GM19397 (cell line): ENCODE data around the gene C6orf163.
"Not testable (repeated sequence)": the region's sequence is repeated elsewhere in the genome, so short reads cannot be mapped to it uniquely, and the experiment has no call there.

Source experiments
- ATAC-seq: cut with Tn5 transposase; IDR thresholded peaks from one replicate; pipeline ENCODE4 v1.9.1; 2021; ENCODE audit warnings: mild to moderate bottlenecking, moderate library complexity; ENCODE audit not compliant: unreplicated experiment

The C6orf163 gene

GRCh38 chr6:87344731-87345130, at the start of gene C6orf163:
Gene C6orf163 (plus strand): TSS chr6:87344813. CDS start chr6:87345100, 287 bp downstream.
- ATAC-seq: no peak

GRCh38 chr6:87297119-87297518, 47.5 kb upstream of the C6orf163 start:
- ATAC-seq: no peak

- not testable (repeated sequence) for ATAC-seq
Observed at GRCh38 chr6:87301277-87301676, 43.3 kb upstream of the C6orf163 start.

DNA sequence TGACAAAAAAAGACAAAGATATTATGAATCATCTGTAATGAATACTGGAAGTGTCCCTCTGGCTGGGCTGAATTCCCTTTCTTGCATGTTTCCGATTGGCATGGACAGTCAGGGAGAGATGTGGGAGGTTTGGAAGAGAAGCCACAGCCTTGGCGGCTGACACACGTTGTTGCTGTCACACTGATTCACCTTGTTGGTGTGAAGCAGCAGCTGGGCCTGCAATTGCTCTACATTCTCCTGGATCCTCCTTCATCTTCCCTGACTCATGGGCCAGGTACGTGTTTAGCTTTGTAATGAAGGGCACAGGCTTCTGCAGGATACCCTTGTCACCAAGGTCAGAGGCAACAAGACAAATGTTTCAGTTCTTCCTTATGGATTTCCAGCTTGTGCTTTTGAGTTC, 35.6 kb upstream of the C6orf163 start:
- no peak for ATAC-seq

GRCh38 chr6:87312860-87313259, 31.8 kb upstream of the C6orf163 start:
- no peak for ATAC-seq

GRCh38 chr6:87315071-87315470, 29.5 kb upstream of the C6orf163 start:
- no peak for ATAC-seq

GRCh38 chr6:87319271-87319987, 25.2 kb upstream of the C6orf163 start:
- no peak for ATAC-seq

DNA sequence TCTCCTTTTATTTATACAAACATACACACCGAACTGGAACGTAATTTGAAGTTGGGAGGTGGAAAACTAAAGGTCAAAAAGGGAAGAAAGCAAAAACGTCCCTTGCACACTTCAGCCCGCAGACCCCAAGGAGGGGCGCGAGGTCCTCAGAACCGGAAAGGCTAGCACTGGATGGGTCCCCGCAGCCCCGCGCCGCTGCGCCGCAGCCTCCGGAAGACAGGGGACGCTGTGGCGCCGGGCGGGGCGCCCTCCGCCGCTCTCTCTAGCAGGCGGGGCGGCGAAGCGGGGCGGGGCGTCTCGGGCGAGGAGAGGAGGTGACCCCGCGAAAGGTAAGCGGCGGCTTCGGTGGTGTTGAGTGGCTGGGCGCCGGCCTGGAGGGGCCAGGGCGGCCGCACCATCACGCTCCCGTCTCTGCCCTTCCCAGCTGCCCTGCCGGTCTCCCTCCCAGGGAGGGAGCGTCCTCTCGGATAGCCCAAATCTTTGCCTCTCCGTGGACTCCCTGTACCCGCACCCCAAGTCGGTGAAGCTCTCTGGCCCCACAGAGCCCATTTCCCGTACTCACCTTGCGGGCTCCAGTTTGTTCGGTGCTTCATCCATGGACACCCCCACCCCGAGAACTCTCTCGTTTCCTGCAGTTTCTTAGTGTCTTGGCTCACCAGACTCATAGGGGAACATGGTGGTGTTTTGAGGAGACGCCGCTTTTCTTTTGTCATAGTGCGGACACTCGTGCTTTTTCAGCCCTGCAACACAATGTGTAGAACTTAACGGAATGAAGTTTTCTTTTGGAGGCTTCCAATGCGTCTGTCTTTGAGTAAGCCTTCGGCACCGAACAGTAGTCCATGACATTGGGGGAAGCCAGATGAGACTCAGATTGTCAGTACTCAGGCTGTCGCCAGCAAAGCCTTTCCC, 22.1 kb upstream of the C6orf163 start, which contains the start of gene SMIM8:
Gene SMIM8 (plus strand): TSS at position 285 of the 909 bp plus-strand sequence. CDS start 14,444 bp downstream, outside the sequence.
- ATAC-seq: peak; percentile 99

- not testable (repeated sequence) for ATAC-seq
Observed at GRCh38 chr6:87323880-87324279, 20.7 kb upstream of the C6orf163 start.

DNA sequence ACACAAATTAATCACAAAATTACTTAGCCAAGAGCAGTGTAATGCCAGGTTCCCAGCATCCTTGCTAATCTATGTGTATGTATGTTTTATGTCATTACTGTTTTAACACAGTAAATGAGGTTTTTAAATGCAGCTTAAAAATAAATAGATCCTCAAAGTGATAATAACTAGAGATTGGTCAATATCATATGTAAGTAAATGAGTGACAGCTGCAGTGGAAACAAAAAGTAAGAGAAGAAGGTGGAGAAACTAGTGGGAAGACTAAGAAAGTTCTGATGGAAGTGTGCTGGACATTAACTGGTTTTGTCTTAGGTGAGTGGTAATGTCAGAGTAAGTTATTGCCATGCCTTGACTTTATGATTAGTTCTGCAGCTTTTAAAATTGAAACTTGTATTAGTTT, 13.7 kb upstream of the C6orf163 start:
- no peak for ATAC-seq

DNA sequence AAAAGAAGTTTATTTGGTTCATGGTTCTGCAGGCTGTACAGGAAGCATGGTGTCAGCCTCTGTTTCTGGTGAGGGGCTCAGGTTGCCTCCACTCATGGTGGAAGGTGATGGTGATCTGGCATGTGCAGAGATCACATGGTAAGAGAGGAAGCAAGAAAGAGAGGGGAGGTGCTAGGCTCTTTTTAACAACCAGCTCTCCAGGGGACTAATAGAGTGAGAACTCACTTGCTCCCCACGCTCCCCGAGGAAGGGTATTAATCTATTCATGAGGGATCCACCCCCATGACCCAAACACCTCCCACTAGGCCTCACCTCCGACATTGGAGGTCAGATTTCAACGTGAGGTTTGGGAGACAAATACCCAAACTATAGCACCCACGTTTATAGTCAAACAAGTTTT, 11.6 kb upstream of the C6orf163 start:
- no peak for ATAC-seq

GRCh38 chr6:87333591-87334181, 10.9 kb upstream of the C6orf163 start:
- no peak for ATAC-seq

DNA sequence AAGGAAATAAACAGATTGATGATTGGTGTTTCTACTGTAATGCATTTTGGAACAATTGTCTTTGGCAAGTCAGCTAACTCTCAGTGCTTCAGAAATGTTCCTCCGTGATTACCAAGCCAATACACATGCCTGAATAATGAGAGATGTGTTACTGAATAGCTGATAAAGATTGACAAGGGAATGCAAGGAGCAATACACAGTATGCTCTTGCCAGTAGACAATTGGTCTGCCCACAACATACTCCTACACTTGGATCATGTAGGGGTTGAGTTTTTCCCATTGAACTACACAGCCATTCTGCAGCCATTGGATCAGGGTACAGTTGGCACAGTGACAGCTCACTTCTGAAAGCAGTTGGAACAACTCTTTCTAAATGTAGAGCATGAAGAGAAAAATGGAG, 9.9 kb upstream of the C6orf163 start:
- no peak for ATAC-seq

DNA sequence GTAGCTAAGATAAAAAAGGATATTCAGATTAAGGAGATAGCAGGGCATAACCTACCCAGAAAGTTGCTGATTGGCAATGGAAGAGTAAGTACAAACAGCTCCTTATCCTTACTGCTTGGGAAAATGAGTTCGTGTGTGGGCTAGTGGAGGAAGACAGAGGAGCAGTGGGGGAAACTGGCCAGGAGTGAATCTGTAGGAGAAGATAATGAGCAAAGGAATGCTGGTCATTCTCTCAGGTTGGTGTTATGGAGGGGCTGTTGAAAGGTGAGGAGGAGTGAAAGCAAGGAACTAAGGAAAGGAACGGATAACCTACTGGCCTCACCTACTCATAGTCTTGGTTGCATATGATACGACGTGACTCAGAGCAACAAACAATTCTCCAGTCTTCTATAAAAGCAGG, 8.2 kb upstream of the C6orf163 start:
- ATAC-seq: no peak

DNA sequence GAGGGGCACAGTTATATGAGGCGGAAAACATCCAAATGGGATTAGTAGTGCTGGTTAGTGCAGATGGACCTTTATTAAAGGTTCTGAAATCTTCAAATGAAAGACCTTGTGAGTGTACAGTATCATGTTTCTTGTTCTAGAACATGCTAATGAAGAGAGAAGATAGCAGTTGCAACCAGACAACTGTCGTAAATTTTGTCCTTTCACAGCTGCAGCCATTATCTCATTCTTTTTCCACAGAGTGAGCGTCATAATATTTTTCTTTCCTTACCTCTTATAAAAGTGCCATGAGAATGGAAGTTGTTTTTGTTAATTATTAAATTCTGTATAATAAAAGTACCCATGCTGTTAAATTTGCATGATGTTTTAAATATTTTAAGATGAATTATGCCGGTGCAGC, 4.4 kb upstream of the C6orf163 start:
- ATAC-seq: no peak

DNA sequence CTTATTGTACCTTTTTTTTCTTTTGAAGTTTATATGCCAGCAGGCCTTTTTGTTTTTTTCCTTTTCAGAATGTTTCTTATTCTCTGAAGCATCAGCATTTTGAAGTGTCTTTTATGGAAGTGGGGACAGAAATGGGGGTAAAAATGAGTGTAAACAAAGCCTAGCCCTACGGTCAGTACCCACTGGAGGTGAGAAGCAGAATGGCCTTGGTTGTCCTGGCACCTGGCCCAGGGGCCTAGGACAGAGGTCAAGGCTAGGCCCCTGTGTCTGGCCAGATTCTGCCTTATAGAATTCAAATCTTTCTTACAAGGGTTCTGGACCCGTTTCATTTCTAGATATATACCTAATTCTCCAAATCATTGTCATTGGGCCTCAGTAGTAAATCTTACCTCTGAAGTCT, 3.5 kb upstream of the C6orf163 start:
- ATAC-seq: no peak

- peak; percentile 89 for ATAC-seq
Observed at GRCh38 chr6:87341899-87342298, 2.7 kb upstream of the C6orf163 start.

DNA sequence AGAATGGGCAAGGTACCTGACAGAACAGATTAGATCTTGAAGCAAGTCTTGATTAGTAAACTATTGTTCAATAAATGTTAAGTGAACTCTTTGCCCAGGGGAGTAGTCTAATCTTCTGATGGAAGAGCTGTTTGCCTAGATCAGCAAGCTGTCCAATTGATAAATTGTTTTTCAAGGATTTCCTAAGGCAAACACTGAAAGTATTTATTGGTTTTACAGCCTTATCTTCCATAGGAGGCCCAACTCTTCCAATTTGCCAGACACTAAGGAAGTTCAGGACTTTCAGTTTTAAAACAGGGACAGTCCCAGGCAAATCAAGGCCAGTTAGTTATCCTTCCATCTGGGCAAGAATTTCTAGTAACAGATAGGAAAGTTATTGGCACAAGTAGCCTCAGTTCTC, 1.8 kb upstream of the C6orf163 start:
- no peak for ATAC-seq

DNA sequence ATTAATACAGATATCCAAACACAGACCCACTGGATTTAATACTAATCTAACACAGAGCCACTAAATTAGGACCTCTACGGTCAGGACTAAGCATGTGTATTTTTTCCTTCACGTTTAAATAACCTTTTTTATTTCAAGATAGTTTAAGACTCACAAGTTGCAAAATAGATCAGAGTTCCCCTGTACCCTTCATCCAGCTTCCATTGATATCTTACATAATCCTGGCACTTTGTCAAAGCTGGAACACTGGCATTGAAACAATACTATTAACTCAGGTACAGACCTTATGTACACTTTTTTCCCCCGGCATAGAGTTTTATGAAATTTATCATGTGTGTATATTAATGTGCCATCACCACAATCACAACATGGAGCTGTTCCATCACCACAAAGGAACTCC, 2.1 kb downstream of the C6orf163 start:
- no peak for ATAC-seq

GRCh38 chr6:87349896-87350295, 5.3 kb downstream of the C6orf163 start:
- no peak for ATAC-seq

GRCh38 chr6:87350516-87350915, 5.9 kb downstream of the C6orf163 start:
- no peak for ATAC-seq

DNA sequence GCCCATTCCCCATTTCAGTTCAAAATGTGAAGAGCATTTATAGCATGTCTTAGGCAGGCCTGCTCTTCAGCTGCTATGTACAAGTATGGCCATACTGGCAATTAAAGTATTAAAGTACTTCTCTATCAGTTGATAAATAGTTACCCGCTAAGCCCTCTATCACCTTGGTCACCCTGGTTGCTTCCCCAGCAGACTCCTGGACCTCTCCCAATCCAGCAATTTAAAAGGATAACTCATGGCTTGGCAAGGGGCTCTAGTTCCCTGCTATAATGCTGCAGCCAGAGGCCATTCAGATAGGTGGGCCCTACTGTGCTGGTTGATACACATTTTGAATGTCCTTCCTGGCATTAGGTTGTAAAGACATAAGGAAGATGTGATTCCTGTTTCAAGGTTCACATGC, 7.0 kb downstream of the C6orf163 start:
- no peak for ATAC-seq
